GM10266 (cell line): ENCODE results near the gene GNB1L.

Experiments used
- DNase-seq: peaks from one replicate; pipeline ENCODE4 v3.0.0; 2012; ENCODE audit errors: extremely low spot score
- TF ChIP-seq, protein P1 (sequence below): IDR thresholded peaks from 2 replicates; pipeline ENCODE4 v1.5.1; 2012; ENCODE audit warnings: mild to moderate bottlenecking, low read depth; ENCODE audit not compliant: control insufficient read depth, insufficient read depth; ENCODE audit errors: missing control alignments

The GNB1L gene

DNA sequence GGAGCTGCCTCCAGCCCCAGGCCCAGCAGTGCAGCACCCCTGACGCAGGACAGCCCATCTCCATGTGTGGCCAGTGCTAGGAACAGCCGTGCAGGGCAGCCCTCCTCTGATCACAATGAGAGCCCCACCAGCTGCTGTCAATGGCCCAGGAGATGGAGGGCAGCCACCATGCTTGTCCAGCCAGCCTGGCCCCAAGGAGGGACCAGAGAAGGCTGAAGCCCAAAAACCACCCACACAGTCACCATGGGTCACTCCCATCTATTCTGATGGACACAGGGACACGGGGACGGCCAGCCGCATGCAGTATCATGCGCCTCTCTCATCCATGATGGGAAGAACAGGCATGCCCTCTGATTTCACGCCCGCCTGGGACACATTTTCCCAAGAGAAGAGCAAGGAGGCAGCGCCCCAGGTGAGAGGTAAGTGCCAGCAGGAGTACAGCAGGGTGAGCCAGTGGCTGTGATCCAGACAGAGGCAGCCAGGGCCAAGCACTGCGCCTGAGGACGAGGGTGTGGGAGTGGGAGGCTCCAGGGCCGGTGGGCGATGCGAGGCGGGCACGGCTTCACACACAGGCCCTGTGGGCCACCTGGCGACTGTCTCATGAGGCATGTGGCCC is 33.6 kb upstream of the GNB1L start:
- TF ChIP-seq, protein P1, sequence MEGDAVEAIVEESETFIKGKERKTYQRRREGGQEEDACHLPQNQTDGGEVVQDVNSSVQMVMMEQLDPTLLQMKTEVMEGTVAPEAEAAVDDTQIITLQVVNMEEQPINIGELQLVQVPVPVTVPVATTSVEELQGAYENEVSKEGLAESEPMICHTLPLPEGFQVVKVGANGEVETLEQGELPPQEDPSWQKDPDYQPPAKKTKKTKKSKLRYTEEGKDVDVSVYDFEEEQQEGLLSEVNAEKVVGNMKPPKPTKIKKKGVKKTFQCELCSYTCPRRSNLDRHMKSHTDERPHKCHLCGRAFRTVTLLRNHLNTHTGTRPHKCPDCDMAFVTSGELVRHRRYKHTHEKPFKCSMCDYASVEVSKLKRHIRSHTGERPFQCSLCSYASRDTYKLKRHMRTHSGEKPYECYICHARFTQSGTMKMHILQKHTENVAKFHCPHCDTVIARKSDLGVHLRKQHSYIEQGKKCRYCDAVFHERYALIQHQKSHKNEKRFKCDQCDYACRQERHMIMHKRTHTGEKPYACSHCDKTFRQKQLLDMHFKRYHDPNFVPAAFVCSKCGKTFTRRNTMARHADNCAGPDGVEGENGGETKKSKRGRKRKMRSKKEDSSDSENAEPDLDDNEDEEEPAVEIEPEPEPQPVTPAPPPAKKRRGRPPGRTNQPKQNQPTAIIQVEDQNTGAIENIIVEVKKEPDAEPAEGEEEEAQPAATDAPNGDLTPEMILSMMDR: no peak
- DNase-seq: no peak

DNA sequence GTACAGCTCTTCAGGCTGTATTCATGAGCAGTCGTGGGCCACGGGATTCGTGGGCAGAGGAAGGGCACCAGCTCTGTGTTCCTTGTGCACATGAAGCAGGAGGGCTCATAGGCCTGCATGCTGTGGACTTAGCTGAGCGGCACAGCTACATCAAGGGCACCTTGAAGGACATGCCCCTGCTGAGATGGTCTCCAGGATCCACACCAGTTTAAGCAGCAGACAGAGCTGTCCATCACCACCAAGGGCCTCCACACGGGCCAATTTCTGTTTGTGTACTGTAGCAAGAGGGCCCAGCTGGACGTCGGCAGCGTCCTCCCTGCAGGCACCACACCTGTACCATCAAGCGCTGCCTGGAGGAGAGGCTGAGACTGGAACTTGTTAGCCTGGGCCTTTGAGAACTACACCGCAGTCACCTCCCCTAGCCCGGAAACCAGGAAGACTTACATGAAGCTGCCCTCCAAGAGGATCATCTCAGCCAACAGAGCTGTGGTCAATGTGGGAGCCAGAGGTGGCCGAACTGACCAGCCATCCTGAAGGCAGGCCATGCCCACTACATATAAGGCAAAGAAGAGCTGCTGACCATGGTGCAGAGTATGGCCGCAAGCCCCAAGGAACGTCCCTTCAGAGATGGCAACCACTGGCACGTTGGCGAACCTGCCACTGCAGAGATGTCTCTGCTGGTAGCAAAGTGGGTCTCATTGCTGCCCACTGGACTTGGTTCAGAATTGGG is 32.7 kb upstream of the GNB1L start:
- TF ChIP-seq, protein P1: no peak
- DNase-seq: no peak

DNA sequence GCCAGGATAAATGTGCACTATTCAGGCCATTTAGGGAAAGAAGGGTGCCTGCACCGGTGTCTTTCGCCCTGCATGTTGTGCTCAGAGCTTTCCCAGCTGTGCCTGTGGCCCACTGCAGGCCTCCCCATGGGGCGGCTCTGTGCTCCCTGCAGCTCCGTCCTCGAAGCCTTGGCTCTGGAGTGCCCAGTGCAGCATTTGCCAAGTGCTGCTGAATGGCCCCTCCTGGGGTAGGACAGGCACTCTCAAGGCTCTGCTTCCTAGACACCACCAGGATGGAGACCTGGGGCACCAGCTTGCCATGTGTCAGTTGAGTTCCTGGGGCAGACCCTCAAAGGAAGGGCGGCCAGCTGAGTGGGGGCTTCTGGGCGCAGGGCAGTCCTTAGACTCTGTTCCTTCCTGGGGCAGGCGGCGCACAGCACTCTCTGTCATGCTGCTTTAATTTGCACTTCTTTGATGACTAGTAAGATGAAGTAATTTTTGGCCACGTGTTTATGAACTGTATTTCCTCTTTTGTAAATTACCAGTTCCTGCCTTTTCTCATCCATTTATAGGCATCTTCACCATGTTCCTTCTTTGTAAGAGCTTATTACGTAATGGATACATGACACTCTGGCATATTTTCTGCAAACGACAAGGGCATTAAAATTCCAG is 32.1 kb upstream of the GNB1L start:
- TF ChIP-seq, protein P1: no peak
- no peak for DNase-seq

DNA sequence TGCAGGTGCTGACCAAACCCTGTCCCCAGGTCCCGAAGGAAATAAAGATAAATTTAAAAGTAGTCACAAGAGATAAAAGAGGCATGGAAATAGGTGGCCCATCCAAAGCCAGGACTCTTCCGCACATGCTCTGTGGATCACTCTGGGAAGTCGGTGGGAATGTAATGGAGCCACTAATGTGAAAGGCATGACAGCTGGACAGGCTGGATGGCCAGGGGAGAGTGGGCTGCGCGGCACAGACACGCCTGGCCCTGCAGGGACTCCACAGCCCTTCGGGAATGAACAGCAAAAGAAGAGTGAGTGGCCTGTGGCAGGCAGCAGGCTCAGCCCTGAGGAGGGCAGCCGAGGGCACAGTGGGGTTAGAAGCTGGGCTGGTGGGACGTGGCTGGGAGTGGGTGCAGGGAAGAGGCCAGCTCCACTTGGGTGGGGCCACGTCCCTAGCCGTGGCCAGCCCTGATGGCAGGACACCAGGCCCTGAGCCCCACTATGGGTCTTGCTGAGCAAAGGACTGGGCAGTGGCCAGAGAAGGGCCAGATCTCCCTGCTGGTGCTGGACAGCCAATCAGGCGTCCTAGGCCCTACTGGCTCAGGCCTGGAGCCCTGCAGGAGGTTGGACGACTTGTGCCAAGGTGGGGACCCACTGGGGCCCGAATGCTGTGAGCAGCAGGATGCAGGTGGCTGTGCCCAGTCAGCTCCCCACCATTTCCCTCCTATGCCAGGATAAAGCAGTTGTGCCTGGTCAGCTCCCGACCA is 31.3 kb upstream of the GNB1L start:
- TF ChIP-seq, protein P1: no peak
- no peak for DNase-seq

DNA sequence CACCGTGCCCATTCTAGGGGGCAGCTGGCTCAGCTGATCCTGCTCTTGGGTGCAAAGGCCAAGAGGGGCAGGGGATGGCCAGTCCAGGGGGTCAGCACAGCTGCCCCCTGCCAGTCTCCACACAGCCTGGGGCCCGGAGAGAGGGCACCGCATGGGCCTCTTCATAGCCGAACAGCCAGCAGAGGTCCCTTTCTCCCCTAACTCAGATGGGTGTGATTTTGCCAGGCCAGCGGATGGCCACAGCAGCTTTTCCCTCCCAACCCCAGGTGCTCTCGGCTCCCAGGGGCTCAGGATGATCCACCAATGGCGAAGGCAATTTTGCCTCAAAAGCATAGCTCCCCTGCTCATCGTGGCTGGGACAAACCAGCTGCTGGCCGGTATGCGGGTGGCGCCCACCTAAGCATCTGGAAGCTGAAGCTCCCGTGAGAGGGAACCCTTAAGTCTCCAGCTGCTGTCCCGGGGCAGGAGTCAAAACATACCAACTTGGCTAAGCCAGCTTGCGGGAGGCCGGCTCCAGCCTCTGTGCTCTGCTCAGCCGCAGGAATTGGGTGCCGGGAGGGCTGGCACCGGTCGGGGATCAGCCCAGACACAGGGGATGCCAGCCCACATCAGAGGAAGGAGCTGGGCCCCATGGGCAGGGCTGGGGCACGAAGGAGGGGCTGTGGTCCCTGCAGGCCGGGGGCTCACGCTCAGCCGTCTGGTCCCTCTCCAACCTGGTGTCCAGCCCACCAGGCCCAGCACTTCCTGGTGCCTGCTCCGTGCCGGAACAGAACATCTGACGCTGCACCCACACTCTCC is 30.5 kb upstream of the GNB1L start:
- no peak for DNase-seq

More for the DNA sequence above, 30.5 kb upstream of the GNB1L start:
- TF ChIP-seq, protein P1: no peak
